AG04450 (cell line): ENCODE results near the gene WDFY4. TPM values are rescaled to one million over a fixed set of nuclear protein-coding genes. Genes with fewer than 3 reads are reported as not detected.

Experiments
- CTCF ChIA-PET: fragments of 300-600, 350-600 bp; formaldehyde crosslinking; extraction: SDS; loops from one replicate; lab custom pipeline; 2022; ENCODE audit warnings: antibody characterized with exemption, inconsistent platforms; lab: Charles Lee
- POLR2A ChIA-PET: fragments of 350-600 bp; formaldehyde crosslinking; extraction: SDS; loops from one replicate; lab custom pipeline; 2021; ENCODE audit warnings: antibody characterized with exemption, inconsistent platforms; lab: Yijun Ruan, JAX
- DNase-seq: peaks from one replicate; pipeline ENCODE4 v3.0.0-alpha.2; 2011; ENCODE audit warnings: low read depth, low spot score
- H3K27ac ChIP-seq: one replicate; pipeline ENCODE4 v1.5.1; 2012; ENCODE audit warnings: low read depth, low read length, control low read depth
- H3K27me3 ChIP-seq: one replicate; pipeline ENCODE4 v1.6.0; 2012; ENCODE audit warnings: low read length; ENCODE audit not compliant: control insufficient read depth, insufficient read depth
- H3K4me3 ChIP-seq: 2 replicates; pipeline ENCODE4 v1.5.1; 2011; ENCODE audit warnings: mild to moderate bottlenecking, low read depth, low read length, control low read depth
- H3K9me3 ChIP-seq: 2 replicates; pipeline ENCODE4 v1.5.1; 2012; ENCODE audit warnings: low read length; ENCODE audit not compliant: control insufficient read depth, insufficient read depth
- polyA plus RNA-seq: library from polyadenylated mRNA; depleted of rRNA; stranded (reverse); fragments of >200 nt; gene quantifications from 2 replicates; pipeline ENCODE4 v1.2.3, GENCODE V29; 2011
- TF ChIP-seq, protein P1 (sequence below): IDR thresholded peaks from 2 replicates; pipeline ENCODE4 v1.5.1; 2011; ENCODE audit warnings: low read depth, low read length, control low read depth, inconsistent platforms

WDFY4 gene
- polyA plus RNA-seq, 1 experiment: not detected

DNA sequence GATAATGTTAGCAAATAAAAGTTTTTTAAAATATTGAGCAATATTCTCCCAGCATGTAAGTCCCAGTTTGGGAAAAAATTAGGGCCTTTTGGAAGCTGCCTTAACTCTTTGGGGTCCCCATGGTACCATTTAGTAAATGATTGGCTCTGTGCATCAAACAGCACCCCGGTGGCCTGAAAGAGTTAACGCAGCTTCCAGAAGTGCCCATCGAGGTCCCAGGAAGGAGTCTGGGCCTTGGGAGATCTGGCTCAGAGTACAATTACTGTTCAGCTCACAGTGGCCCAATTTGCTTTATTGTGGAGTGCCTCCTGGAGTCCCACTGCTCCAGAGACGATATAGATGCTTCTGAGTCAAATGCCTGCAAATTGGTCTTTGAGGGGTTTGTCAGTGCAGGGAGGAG lies 31.7 kb downstream of the WDFY4 start:
- H3K9me3 ChIP-seq: no peaks in the 10 kb centered on the region
- no peak overlapping the region for H3K27ac ChIP-seq
- peaks cover 5% of the 10 kb centered on the region for H3K27me3 ChIP-seq
- TF ChIP-seq, protein P1, sequence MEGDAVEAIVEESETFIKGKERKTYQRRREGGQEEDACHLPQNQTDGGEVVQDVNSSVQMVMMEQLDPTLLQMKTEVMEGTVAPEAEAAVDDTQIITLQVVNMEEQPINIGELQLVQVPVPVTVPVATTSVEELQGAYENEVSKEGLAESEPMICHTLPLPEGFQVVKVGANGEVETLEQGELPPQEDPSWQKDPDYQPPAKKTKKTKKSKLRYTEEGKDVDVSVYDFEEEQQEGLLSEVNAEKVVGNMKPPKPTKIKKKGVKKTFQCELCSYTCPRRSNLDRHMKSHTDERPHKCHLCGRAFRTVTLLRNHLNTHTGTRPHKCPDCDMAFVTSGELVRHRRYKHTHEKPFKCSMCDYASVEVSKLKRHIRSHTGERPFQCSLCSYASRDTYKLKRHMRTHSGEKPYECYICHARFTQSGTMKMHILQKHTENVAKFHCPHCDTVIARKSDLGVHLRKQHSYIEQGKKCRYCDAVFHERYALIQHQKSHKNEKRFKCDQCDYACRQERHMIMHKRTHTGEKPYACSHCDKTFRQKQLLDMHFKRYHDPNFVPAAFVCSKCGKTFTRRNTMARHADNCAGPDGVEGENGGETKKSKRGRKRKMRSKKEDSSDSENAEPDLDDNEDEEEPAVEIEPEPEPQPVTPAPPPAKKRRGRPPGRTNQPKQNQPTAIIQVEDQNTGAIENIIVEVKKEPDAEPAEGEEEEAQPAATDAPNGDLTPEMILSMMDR: no peak
- H3K4me3 ChIP-seq: no peak overlapping the region
- DNase-seq: no peak
- ChIA-PET POLR2A (interaction anchor here (0.6 kb wide), 1 partner anchor 697 kb away, joined by 4 read pairs; no protein-coding TSS in a partner anchor), CTCF (no interaction called here)

DNA sequence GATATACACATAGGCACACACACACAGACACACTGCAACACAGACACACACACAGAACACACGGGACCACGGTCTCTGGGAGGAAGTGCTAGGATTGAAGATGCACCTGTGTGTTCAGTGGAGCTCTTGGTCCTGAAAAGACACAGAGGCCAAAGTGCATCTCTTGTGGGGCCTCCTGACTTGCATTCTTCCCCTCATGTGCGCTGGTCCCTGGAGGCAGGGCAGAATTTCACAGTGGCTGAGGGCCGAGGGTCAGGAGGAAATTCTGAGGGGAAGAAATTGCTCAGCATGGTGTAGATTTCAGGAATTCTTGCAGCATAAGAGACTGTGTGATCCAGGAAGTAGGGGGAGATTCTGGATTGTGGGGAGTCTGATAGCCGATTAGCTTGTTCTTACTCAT lies 35.9 kb downstream of the WDFY4 start:
- Histone ChIP-seq H3K27me3 (peaks cover 4% of the 10 kb centered on the region), H3K27ac (no peak overlapping the region), H3K9me3 (no peaks in the 10 kb centered on the region), H3K4me3 (no peak overlapping the region)
- DNase-seq: no peak
- TF ChIP-seq, protein P1: no peak
- CTCF ChIA-PET: no interaction called here
- POLR2A ChIA-PET: no interaction called here

DNA sequence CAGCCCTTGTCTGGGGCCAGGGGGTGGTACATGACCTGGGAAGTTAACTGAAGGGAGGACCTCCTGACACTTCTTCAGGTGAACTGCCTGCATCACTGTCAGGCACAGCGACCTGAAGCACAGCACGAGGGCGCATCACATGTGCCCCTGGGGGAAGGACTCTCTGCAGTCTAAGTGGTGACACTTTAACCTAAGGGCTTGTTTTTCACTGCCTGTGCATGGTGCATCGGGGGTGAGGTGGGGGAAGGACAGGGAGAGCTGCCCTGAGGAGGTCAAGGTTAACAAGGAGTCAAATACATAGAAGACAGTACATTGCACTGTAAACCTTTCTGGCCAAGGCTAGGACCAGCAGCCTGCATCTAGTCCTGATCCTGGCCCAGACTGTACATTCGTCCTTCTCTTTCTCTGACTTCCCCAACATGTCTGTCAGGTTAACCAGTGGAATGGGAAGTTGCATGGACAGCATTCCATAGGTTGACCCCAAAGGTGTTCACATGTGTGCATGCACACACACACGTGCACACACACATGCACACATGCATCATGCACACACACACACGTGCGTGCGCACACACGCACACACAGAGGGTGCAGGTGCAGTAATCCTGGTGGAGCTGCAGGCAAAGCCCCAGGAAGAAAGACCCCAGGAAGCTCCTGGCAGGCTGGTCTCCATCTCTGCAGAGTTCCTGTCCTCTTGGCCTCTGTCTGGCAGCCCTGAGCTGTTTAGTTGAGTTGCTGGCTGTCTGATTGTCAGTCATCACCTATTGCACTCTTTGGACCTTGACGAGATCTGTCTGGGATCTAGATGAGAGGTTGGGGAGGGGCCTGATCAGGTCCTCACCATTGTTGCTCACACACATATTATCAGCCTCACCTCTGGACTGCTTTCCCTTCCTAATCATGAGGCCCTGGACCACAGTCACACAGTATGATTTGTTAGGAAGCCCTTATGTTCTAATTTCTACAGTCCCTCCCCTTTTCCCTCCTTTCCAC lies 37.8 kb downstream of the WDFY4 start:
- DNase-seq: no peak
- Histone ChIP-seq H3K9me3 (no peaks in the 10 kb centered on the region), H3K27me3 (peaks cover 4% of the 10 kb centered on the region), H3K4me3 (no peak overlapping the region), H3K27ac (no peak overlapping the region)
- CTCF ChIA-PET: no interaction called here
- POLR2A ChIA-PET: no interaction called here
- TF ChIP-seq, protein P1: no peak

DNA sequence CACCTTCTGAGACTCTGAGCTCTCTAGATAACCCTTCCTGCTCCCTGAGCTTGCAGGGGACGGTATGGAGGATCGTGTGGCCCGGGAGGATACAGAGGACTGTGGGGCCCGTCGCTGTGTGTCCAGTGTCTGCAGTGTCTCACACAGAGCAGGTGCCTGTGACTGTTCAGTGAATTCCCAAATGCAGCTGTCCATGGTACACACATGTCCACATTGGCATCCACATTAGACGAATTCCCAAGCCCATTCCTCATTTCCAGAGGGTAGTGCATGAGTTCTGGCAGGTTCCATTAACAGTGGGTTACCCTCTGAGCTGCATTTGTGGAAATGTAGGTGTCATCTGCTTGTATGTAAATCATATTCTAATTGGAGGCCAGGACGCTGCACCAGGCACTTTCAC lies 39.5 kb downstream of the WDFY4 start:
- no peak overlapping the region for H3K27ac ChIP-seq
- ChIA-PET POLR2A (no interaction called here), CTCF (no interaction called here)
- no peak overlapping the region for H3K4me3 ChIP-seq
- no peaks in the 10 kb centered on the region for H3K9me3 ChIP-seq
- DNase-seq: no peak
- H3K27me3 ChIP-seq: peaks cover 4% of the 10 kb centered on the region
- TF ChIP-seq, protein P1: no peak

DNA sequence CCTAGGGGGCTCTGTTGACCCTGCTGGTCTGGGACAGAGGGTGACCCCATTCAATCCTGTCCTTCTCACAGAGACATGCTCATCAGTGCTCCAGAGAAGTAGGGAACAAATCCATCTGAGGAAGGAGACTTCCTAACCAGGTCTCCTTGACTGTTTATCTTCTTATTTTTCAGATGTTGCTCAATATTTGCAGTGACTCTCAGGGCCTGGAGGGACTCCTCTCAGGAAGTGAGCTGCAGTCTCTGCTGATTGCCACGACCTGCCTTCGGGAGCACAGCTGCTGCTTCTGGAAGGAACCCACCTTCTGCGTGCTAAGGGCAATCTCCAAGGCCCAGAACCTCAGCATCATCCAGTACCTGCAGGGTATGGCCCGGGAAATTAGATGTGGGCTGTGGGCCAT lies 41.0 kb downstream of the WDFY4 start:
- ChIA-PET POLR2A (no interaction called here), CTCF (no interaction called here)
- TF ChIP-seq, protein P1: no peak
- Histone ChIP-seq H3K9me3 (no peaks in the 10 kb centered on the region), H3K27ac (no peak overlapping the region), H3K27me3 (no peaks in the 10 kb centered on the region), H3K4me3 (no peak overlapping the region)
- no peak for DNase-seq
